NCI-H748 treated with DMSO at 0.1 percent for 48 hours (cell line): Measurements from ENCODE around the gene TRIP13.

Source experiments
- DNase-seq: peaks from one replicate; lab custom pipeline; 2025; lab: John Stamatoyannopoulos, UW

TRIP13 gene

DNA sequence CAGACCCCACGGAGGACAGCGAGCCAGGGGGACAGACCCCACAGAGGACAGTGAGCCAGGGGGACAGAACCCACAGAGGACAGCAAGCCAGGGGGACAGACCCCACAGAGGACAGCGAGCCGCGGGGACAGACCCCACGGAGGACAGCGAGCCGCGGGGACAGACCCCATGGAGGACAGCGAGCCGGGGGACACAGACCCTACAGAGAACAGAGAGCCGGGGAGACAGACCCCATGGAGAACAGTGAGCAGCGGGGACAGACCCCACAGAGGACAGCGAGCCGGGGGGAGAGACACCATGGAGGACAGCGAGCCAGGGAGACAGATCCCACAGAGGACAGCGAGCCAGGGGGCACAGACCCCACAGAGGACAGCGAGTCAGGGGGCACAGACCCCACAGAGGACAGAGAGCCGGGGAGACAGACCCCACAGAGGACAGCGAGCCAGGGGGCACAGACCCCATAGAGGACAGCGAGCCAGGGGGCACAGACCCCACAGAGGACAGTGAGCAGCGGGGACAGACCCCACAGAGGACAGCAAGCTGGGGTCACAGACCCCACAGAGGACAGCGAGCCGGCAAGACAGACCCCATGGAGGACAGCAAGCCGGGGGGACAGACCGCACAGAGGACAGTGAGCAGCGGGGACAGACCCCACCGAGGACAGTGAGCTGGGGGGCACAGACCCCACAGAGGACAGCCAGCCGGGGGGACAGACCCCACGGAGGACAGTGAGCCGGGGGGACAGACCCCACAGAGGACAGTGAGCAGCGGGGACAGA, 37.5 kb upstream of the TRIP13 start:
- no peak for DNase-seq

DNA sequence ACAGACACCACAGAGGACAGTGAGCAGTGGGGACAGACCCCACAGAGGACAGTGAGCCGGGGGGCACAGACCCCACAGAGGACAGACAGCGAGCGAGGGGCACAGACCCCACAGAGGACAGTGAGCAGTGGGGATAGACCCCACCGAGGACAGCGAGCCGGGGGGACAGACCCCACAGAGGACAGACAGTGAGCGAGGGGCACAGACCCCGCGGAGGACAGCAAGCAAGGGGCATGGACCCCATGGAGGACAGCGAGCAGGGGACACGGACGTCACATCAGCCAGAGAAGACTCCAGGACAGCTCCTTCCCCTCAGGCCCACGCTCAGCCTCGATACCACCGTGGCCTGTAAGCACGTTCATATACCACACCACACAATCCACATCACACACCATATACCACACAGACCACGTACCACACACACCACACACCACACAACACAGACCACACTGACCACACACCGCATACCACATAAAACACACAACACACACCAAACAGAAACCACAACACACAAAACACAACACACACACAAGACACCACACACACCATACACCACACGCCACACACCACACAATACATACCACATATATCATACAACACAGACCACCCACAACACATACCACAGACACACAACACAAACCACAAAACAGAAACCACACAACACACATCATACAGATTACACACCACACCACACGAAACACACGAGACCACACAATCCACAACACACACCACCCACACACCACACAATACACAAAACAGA, 36.7 kb upstream of the TRIP13 start:
- DNase-seq, result no peak

DNA sequence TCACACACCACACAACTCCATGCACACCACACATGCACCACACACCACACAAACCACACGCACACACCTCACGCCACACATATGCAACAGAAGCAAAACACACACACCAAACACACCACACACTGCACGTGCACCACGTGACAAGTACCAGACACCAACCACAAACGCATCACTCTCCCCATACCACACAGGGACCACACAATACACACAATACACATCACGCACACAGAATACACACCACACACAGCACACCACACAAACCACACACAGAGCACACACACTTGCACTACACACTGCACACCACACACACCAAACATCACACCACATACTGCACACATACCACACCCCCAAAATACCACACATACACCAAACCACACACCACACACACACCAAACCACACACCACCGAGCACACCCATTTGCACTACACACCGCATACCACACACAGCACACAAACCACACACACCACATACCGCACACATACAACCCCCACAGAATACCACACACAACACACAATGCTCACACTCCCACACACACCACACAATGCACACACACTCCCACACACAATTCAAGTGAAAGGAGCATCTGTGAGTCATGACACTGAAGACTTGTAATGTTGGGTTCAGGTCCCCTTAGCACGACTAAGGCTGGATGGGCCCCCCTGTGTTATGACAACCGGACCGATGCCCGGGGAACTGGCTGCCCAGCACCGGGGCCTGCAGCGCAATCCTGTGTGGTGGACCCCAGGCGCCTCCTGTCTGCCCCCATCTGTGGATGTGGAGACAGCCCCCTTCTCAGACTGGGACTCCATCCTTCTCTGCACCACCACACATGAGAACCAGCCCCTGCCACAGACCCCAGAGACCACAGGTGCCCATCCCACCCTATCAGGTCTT, 35.9 kb upstream of the TRIP13 start:
- DNase-seq, result no peak

DNA sequence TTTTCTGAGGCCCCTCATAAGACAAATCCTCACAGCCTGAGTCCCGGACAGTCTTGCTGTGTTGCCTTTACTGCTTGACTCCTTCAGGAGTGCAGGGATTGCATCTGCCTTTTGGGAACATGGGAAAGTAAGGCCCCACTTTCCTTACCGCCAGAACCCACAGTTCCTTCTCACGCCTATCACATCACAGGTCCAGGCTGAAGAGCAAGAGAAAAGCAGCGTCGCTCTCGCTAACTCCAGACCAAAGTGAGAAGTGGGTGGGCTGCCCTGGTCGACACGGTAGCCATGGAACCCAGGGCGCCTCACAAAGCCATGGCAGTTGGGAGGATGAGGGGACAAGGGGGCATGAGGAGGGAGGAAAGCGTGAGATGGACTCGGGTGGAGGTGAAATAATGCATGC, 34.0 kb upstream of the TRIP13 start:
- no peak for DNase-seq

DNA sequence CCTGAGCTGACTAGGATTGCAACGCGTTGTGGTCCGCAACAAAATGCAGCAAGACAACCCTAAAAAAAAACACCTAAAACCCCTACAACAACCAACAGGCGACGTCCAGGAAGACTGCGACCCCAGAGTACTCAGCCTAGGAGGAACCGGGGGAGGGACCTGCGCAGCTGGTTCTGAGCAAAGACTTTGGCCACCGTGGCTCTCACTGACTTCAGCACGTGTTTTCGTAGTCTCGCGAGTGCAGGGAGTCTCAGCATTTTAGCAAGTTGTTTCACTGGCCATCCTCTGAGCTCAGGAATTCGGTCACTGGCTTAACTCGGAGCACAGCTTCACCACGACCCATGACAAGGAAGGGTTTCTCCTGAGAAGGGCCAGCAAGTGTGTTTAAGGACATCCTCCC, 33.3 kb upstream of the TRIP13 start:
- DNase-seq, result no peak

DNA sequence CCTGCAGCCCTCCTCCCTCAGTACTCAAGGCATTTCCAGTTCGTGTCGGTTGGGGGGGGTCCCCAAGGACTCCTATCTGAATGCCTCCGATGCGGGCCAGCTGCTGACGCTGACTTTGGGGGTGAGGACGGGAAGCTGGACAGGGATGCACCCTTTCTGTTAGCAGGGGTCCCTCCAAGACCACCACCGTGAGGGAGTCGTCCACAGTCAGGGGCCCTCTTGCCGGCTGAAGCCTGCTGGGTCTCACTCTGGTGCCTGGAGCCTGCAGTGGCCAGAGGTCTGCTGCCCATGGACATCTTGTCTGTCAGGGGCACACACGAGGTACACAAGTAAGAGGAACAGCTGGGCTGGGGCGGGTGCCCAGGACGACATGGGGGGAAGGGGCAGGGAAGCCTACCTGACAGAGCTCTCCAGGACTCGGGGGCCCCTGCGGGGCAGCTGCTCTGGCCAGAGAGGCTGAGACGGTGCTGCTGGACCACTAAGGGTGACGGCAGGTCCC, 32.8 kb upstream of the TRIP13 start:
- no peak for DNase-seq

DNA sequence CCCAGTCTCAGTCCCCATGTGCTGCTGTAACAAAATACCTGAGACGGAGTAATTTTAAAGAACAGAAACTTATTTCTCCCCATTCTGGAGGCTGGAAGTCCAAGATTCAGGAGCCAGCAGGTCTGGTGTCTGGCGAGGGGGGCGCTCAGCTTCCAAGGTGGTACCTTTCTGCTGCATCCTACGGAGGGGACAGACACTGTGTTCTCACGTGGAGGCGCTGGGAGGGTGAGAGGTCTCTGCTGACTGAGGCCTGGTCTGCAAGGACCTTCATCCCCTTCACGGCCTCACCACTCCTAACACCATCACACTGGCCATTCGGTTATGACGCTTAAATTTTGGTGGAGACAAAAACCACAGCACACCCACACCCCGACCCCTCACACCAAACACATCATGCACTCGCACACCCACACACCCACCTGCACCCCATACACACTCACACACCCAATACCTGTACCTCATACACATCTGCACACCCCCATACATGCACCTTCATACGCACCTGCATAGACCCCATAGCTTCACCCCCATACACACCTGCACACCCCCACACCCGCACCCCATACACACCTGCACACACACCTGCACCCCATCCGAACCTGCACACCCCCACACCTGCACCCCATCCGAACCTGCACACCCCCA, 32.1 kb upstream of the TRIP13 start:
- DNase-seq, result no peak

DNA sequence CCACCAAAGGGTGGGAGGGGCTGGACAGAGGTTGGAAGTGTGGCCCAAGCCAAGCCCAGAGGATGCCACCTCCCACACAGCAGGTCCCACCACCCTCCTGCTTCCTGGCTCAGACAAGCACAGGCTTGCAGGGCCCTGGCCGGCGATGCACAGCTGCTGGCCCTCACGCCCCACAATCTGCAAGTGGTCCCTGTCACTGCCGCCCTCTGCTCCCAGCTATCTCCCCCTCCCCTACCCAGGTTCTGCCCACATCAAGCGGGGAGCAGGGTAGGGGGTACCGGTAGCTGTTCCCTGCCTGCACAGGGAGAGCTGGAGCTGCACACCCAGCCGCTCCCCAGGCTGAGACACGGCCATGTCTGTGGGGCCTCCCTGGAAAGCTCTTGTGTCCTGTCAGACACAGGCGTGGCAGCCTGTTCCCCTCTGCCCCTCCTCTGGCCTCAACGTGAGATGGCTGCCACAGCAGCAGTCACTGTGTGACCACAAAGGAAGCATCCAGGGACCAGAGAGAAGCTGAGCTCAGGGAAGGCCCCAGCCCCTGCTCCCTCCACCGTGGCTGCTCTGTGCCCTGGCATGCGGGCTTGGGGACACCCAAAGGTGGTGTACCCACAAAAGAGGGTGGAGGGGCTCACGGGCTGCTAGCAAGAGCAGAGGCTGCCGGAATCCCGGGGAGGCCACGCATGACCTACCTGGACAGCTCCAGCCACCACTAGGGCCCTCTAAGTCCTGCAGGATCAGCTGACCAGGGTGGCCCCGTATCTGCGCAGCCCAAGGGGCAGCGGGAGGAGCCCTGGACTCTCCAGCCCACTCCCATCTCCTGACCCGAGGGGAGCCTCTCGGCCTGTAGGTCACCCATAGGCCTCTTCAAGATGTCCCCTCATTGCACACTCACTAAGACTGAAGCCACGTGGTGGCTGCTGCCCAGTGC, 31.0 kb upstream of the TRIP13 start:
- DNase-seq, result no peak

DNA sequence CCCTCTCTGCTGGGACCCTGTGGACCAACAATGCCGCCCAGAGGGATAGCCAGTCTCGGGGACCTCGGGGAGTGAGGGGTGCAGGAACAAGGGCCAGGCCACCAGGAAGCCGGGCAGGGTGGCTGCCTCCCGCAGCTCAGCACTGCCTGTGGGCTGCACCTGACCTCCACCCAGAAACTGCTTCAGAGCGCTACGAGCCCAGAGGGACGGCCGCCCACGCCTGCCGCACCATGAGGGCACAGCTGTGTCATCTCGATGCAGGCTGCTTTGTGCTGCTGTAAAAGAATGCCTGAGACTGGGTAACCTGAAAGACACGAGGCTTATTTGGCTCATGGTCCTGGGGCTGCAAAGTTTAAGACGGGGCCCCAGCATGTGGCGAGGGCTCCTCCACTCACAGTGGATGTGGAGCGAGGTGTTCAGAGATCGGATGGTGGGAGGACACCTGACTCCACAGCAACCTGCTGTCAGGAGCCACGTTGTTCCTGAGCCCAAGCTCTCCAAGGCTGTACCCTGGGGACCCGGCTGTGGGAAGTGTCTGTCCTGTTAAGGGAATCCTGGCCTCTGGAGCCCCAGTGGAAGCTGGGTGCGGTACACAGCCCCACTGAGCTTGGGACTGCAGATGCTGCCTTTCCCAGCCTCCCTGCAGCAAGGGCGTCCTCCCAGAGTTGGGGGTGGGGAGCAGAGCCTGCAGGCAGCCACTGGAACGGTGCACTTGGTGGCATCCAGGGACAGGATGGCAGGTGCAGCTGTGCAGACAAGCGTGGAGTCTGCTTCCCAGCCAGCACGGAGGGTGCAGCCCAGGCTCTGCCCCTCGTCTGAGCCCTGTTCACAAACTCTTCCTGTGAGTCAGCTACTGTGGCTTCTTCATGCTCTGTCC, 30.1 kb upstream of the TRIP13 start:
- no peak for DNase-seq

DNA sequence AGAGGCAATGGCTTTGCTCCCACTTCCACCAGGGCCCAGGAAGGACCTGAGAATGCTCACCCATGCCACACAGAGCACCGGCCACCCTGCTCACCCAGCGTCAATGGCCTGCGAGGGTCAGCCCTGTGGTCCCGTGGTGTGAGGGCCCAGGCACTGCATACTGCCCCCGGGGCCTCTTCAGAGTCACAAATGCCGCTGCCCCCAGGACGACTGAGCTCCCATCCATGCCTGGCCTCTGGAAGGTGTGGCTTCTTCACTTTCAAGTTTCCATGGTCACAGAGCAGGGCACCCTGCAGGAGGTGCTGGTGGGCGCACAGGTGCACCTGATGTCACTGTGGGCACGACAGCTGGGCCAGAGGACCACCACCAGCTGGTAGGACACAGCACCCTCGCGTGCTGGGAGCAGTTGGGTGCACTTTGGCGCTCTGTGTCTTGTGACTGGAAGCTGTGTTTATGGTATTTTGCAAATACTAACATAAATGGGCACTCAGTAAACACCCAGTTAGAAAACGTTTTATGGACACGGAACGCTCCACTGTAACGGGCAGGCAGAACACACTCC, 29.4 kb upstream of the TRIP13 start:
- no peak for DNase-seq

DNA sequence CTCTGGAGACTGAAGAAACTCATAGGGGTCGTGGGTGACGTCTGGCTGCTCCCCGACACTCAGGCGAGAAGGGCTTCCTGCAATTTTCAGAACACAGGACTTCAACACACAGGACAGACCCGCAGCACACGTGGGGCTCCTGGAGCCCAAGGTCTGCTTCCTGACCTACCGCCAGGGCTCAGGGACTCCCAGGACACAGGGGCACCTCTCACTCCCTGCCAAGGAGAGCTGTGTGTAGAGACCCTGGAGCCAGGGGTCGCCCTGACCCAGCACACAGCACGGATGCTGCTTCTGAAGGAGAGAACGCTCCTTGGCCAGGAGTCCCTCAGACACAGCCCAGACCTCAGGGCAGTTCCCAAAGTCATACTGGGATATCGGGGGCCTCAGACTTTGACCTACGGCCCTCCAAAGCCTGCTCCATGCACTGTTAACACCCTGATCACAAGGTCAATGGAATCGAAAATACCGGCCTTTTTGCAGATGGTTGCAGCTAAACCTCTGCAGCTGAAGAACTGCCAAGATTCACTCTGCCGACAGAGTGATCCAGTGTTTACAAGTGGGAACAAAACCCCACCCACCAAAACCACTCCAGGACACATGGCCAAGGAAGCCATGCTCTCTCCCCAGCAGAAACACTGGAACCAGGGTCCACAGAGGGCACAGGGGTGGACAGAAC, 28.1 kb upstream of the TRIP13 start:
- no peak for DNase-seq

DNA sequence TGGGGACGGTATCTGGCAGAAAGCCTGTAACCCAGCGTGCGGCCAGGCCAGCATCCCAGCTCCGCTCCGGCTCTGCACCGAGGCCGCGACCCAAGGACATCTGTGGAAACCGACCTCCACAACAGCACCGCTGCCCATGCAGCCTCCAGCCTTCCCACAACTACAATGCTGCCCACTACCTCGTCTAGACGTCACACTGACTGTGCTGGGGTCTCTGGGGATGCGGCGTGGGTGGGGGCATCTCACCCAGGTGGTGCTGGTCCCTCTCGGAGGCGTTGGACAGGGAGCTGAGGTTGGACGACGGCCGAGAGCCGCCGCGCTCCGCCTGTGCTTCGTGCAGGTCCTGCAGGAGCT, 27.5 kb upstream of the TRIP13 start:
- no peak for DNase-seq

DNA sequence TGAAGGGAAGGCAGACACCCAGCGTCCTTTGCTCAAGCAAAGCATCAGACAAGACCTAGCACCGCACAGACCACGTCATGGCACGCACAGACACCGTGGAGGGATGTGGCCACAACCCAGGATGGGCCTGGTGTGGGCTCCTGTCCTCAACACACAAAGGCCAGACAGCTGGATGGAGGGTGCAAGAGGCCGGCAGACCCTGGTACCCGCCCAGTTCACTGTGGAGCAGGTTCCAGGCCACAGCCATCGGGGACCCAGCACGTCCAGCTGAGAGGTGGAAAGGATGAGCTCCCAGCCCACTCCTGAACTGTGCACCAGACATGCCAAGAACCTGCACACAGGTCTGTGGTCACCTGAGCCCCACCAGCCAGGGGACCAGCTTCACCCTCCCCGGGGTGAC, 26.9 kb upstream of the TRIP13 start:
- DNase-seq, result no peak

DNA sequence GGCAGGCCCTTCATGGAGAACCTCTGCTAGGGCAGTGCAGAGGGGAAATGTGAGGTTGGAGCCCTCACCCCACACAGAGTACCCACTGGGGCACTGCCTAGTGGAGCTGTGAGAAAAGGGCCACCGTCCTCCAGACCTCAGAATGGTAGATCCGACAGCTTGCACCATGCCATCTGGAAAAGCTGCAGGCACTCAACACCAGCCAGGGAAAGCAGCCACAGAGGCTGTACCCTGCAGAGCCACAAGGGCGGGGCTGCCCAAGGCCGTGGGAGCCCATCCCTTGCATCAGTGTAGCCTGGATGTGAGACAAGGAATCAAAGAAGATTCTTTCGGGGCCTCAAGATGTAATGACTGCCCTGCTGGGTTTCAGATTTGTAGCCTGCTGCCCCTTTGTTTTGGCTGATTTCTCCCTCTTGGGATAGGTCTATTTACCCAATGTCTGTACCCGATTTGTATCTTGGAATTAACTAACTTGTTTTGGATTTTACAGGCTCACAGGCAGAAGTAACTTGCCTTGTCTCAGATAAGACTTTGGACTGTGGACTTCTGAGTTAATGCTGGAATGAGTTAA, 25.3 kb upstream of the TRIP13 start:
- DNase-seq, result no peak

DNA sequence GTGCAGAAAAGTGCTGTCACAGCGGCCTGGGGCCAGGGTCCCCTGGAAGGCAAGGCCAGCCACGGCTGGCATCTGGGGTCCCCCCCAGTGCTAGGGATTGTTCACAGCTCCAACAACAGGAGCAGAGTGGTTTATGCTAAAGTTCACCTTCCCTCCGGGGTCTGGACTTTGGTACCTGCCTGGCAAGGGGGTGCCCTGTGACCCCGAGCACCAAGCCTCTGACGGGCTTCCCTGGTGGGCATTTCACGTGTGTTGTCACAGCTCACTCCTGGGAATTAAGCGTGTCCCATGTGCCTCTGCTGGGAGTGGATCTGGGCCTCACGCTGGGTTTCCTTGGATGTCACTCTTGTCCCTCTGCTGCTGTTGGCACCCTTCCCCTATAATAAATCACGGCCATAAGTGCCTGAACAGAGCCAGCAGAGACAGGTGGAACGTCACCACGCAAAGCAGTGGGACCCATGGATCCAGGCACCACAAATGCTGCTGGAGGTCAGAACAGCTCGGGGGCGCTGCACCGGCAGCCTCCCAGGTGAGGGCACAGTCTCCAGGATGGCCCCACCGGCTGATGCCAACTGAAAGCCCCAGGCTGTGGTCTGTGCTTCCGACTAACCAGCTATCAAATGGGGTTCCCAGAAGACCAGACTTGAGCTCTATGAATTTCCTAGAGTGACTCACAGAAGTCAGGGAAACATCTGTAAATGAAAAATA, 24.1 kb upstream of the TRIP13 start:
- no peak for DNase-seq

DNA sequence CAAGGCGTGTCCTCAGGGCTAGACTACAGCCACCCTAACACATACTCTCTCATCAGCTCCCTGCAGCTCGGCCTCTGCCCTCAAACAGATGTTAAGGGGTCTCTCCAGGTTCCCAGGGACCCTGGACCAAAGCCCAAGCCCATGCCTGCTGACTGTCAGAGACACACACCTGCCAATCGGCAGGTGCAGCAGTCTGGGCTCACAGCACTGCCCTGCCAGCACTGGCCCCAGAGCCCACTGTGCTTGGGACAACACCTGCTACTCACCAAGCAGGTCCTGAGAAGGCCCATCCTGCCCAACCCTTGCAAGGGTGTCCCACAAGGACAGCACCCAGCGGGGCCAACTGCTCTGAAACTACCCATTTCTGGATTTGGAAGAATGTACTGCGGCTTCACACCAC, 21.7 kb upstream of the TRIP13 start:
- no peak for DNase-seq

DNA sequence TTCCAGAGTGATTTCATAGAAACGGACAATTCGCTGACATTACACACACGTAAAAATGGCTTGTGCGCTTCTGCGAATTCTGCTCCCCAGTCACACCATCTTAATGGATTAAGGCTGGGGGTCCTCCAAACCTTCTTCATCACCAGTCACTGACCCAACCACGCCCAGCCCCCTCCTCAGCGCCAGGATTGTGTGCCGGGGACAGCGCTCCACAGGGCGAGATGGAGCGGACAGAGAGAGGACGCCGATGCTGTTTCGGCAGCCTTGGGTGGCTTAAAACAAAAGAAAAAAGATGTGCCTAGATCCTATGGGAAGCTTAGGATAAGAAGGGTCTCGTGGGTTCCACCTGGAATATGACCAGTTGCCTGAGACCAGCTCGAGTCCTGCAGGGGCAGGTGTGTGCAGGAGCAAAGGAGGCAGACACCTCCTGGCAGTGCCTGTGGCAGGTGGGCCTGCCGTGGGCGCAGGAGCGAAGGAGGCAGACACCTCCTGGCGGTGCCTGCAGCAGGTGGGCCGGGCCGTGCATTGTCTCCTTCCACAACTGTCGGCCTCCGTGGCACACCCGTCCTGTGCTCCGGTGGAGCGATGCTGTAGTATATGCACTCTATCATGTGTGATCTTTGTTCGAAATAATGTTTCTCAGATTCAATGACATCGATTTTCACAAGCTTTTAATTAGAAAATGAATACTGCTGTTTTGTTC, 20.9 kb upstream of the TRIP13 start:
- DNase-seq, result no peak
